22Rv1 (cell line): Measurements from ENCODE around the gene APBB3.

Experiments used
- ZFX ChIP-seq: fragments of 450-650 bp; IDR thresholded peaks from 2 replicates; pipeline ENCODE4 v1.6.1; 2017; ENCODE audit warnings: antibody characterized with exemption, borderline replicate concordance
- TF ChIP-seq, protein P1 (sequence below): fragments of 450-650 bp; IDR thresholded peaks from 2 replicates; pipeline ENCODE4 v1.5.1; 2017; ENCODE audit warnings: mild to moderate bottlenecking

DNA sequence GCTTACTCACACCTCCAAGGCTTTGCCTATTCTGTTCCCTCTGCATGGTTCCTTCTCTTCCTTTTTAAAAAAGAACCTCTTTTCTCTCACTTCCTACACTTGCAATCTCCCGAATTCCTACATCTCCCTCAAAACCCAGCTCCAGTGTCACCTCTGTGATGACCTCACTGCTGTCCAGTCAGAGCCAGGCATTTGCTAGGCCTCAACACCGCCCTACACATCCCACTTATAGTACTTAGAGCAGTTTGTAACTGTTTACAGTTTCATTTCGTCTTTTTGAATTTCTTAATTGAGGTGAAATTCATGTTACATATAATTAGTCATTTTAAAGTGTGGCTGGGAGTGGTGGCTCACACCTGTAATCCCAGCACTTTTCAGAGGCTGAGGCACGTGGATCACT, 37.7 kb upstream of the APBB3 start:
- TF ChIP-seq, protein P1, sequence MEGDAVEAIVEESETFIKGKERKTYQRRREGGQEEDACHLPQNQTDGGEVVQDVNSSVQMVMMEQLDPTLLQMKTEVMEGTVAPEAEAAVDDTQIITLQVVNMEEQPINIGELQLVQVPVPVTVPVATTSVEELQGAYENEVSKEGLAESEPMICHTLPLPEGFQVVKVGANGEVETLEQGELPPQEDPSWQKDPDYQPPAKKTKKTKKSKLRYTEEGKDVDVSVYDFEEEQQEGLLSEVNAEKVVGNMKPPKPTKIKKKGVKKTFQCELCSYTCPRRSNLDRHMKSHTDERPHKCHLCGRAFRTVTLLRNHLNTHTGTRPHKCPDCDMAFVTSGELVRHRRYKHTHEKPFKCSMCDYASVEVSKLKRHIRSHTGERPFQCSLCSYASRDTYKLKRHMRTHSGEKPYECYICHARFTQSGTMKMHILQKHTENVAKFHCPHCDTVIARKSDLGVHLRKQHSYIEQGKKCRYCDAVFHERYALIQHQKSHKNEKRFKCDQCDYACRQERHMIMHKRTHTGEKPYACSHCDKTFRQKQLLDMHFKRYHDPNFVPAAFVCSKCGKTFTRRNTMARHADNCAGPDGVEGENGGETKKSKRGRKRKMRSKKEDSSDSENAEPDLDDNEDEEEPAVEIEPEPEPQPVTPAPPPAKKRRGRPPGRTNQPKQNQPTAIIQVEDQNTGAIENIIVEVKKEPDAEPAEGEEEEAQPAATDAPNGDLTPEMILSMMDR, result no peak
- no peak for TF ChIP-seq ZFX
